ENCODE data around the gene GALNS. TPM values are rescaled to one million over a fixed set of nuclear protein-coding genes. Genes with fewer than 3 reads are reported as not detected.

The GALNS gene
- polyA plus RNA-seq, 1 experiment, result 11.6 TPM

GRCh38 chr16:88818575-88818874, 38.2 kb downstream of the GALNS start:
- no peaks in the 10 kb centered on the region for H3K27me3 ChIP-seq (ENCODE audit: control insufficient read depth, insufficient read depth, low read length)
- H3K4me3 ChIP-seq (ENCODE audit: low read depth, low read length), result no peak overlapping the region
- H3K27ac ChIP-seq (ENCODE audit: low read depth, low read length), result peak overlapping the region; percentile 86
- no peak for DNase-seq (ENCODE audit: low read depth, low spot score)
- CTCF ChIA-PET, result interaction anchor here (0.6 to 1.6 kb wide), 3 partner anchors 39 to 81 kb away, joined by 3 read pairs; partner anchors contain the start of genes GALNS and TRAPPC2L
- POLR2A ChIA-PET, result interaction anchor here (0.6 to 0.8 kb wide), 3 partner anchors 8 to 70 kb away, joined by 3 to 4 read pairs (median 3); no protein-coding TSS in a partner anchor
- TF ChIP-seq, protein P1, sequence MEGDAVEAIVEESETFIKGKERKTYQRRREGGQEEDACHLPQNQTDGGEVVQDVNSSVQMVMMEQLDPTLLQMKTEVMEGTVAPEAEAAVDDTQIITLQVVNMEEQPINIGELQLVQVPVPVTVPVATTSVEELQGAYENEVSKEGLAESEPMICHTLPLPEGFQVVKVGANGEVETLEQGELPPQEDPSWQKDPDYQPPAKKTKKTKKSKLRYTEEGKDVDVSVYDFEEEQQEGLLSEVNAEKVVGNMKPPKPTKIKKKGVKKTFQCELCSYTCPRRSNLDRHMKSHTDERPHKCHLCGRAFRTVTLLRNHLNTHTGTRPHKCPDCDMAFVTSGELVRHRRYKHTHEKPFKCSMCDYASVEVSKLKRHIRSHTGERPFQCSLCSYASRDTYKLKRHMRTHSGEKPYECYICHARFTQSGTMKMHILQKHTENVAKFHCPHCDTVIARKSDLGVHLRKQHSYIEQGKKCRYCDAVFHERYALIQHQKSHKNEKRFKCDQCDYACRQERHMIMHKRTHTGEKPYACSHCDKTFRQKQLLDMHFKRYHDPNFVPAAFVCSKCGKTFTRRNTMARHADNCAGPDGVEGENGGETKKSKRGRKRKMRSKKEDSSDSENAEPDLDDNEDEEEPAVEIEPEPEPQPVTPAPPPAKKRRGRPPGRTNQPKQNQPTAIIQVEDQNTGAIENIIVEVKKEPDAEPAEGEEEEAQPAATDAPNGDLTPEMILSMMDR (IDR thresholded peaks at IDR 0.05; ENCODE audit: low read depth, low read length), result no peak
- H3K9me3 ChIP-seq (ENCODE audit: control insufficient read depth, insufficient read depth, low read length), result no peaks in the 10 kb centered on the region; the same call in 1 of the 2 replicates

DNA sequence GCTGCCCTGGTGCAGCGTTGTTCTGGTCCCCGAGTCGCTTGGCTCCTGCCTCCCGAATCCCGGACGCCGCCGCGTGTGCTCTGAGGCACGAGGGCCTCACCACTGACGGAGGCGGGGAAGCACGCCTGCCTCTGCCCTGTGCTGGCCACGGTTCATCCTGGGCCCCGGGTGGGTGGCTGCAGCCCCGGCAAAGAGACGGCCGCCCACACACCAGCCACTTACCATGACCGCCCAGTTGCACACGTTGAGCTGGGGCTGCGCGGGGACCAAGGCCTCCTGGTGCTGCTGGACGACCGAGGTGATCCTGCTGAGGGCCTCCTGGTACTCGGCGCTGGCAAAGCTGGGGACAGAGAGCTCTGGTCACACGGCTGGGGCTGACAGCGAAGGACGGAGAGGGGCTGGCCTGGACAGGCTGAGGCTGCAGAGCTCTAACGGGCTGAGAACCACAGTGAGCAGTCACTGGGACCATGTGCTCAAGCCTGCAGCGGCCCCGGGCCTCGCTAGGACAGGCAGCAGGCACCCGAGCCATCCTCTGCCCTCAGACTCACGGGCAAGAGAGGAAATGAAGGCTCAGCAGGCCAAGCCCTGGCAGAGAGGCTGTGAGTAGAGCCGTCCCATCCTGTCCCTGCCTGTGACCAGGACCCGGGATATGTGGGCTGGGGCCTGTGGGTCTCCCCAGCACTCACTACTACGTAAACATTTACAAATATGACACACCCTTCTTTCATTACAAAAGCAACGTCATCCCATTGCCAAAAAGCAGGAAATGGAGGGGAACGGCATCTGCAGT, 38.8 kb downstream of the GALNS start:
- Histone ChIP-seq H3K9me3 (ENCODE audit: control insufficient read depth, insufficient read depth, low read length) (no peaks in the 10 kb centered on the region; the same call in 1 of the 2 replicates), H3K4me3 (ENCODE audit: low read depth, low read length) (0 out of 2 replicates have a peak overlapping the region, but pooled peaks have one; percentile 20), H3K27ac (ENCODE audit: low read depth, low read length) (peak overlapping the region; percentile 86), H3K27me3 (ENCODE audit: control insufficient read depth, insufficient read depth, low read length) (no peaks in the 10 kb centered on the region)
- ChIA-PET POLR2A (interaction anchor here (0.6 to 0.8 kb wide), 3 partner anchors 8 to 70 kb away, joined by 3 to 4 read pairs (median 3); no protein-coding TSS in a partner anchor), CTCF (interaction anchor here (0.6 to 1.6 kb wide), 5 partner anchors 39 to 244 kb away, joined by 3 to 6 read pairs (median 3); partner anchors contain the start of genes GALNS and TRAPPC2L)
- TF ChIP-seq, protein P1 (IDR thresholded peaks at IDR 0.05; ENCODE audit: low read depth, low read length), result no peak
- peak; percentile 32 for DNase-seq (ENCODE audit: low read depth, low spot score)

GRCh38 chr16:88816736-88817535, 39.8 kb downstream of the GALNS start:
- Histone ChIP-seq H3K27me3 (ENCODE audit: control insufficient read depth, insufficient read depth, low read length) (no peaks in the 10 kb centered on the region), H3K9me3 (ENCODE audit: control insufficient read depth, insufficient read depth, low read length) (no peaks in the 10 kb centered on the region; the same call in 1 of the 2 replicates), H3K27ac (ENCODE audit: low read depth, low read length) (no peak overlapping the region), H3K4me3 (ENCODE audit: low read depth, low read length) (no peak overlapping the region)
- DNase-seq (ENCODE audit: low read depth, low spot score), result no peak
- POLR2A ChIA-PET, result no interaction called here
- TF ChIP-seq, protein P1 (IDR thresholded peaks at IDR 0.05; ENCODE audit: low read depth, low read length), result no peak
- CTCF ChIA-PET, result no interaction called here

DNA sequence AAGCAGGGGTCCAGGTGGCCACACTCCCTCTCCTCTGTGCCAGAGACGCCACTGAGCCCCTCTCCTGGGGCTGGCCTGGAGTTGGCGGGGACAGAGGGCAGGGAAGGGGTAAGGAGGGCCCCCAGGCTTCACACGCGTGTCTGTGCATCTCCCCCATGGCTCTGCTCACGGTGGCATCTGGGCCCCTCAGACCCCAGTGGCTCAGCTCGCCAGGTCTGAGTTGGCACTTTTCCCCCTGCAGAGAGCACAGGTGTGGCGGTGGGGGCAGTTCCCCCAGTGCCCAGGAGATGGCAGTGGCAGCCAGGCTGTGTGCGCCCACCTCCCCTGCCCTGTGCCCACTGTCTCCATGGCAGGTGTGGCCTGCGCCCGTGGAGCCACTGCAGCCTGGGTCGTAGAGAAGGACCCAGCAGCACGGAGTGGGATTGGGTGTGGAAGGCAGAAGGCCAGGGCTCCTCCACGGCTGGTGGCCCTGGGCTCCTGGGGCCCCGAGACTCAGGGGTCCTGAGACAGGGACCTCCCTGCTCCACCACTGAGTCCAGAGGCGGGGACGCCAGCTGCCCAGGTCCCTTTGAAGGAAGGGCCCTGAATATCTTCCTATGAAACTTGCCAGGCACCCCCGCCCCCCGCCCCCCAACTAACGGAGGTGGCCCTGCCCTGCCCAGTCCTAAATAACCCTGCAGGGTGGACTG, 40.7 kb downstream of the GALNS start:
- Histone ChIP-seq H3K4me3 (ENCODE audit: low read depth, low read length) (no peak overlapping the region), H3K9me3 (ENCODE audit: control insufficient read depth, insufficient read depth, low read length) (no peaks in the 10 kb centered on the region; the same call in 1 of the 2 replicates), H3K27me3 (ENCODE audit: control insufficient read depth, insufficient read depth, low read length) (no peaks in the 10 kb centered on the region), H3K27ac (ENCODE audit: low read depth, low read length) (no peak overlapping the region)
- DNase-seq (ENCODE audit: low read depth, low spot score), result no peak
- CTCF ChIA-PET, result interaction anchor here (2.5 kb wide), 1 partner anchor 42 kb away, joined by 16 read pairs; the partner anchor contains the start of gene TRAPPC2L
- TF ChIP-seq, protein P1 (IDR thresholded peaks at IDR 0.05; ENCODE audit: low read depth, low read length), result peak; percentile 65
- POLR2A ChIA-PET, result no interaction called here

All from AG04450 (cell line).